Panc1 (cell line): ENCODE results near the gene GREB1. TPM values are rescaled to one million over a fixed set of nuclear protein-coding genes. Genes with fewer than 3 reads are reported as not detected.

Experiments used
- ATAC-seq: fragments of 200-7000 bp; cut with Tn5 transposase; 2 replicates; pipeline ENCODE4 v1.9.1; 2020; ENCODE audit warnings: mild to moderate bottlenecking, moderate library complexity
- BruUV-seq: library from RNA; stranded (reverse); fragments of 400-500 nt; replicated peaks from 2 replicates; lab custom pipeline; 2021; lab: Mats Ljungman, UMichigan
- CTCF ChIA-PET: fragments of 300-600 bp; sonication (Branson Sonifier 250); formaldehyde crosslinking; loops from one replicate; lab custom pipeline; 2022; ENCODE audit warnings: antibody characterized with exemption; lab: Charles Lee
- POLR2A ChIA-PET: fragments of 300-600 bp; sonication (Branson Sonifier 250); formaldehyde crosslinking; loops from one replicate; lab custom pipeline; 2022; ENCODE audit warnings: antibody characterized with exemption; lab: Charles Lee
- DNase-seq: peaks from one replicate; pipeline ENCODE4 v3.0.0-alpha.2; 2010; ENCODE audit warnings: low read depth, low spot score
- H3K27ac ChIP-seq: 2 replicates; pipeline ENCODE4 v1.5.1; 2011; ENCODE audit warnings: mild to moderate bottlenecking, low read length, inconsistent platforms
- H3K27me3 ChIP-seq: fragments of 200-500 bp; sonication (Bioruptor generic); 2 replicates; pipeline ENCODE4 v1.6.0; 2014; ENCODE audit warnings: low read length, inconsistent platforms; ENCODE audit not compliant: control insufficient read depth, insufficient read depth
- H3K36me3 ChIP-seq: fragments of 200-500 bp; sonication (Bioruptor generic); 2 replicates; pipeline ENCODE4 v1.5.1; 2014; ENCODE audit warnings: inconsistent platforms, mild to moderate bottlenecking, low read length, moderate library complexity; ENCODE audit not compliant: control insufficient read depth, insufficient read depth
- H3K4me1 ChIP-seq: 2 replicates; pipeline ENCODE4 v1.5.1; 2011; ENCODE audit warnings: inconsistent platforms, mild to moderate bottlenecking, low read length, moderate library complexity; ENCODE audit not compliant: control insufficient read depth, insufficient read depth
- H3K4me3 ChIP-seq, 2 experiments: 2 replicates each; pipeline ENCODE4 v1.5.1; 2011 to 2012; ENCODE audit warnings: low read depth in 2 of 2, low read length in 2 of 2, mild to moderate bottlenecking in 2 of 2, inconsistent platforms in 1 of 2, moderate library complexity in 1 of 2
- H3K9me3 ChIP-seq: fragments of 200-500 bp; sonication (Bioruptor generic); 2 replicates; pipeline ENCODE4 v1.5.1; 2014; ENCODE audit warnings: low read depth, mild to moderate bottlenecking, inconsistent platforms, low read length, moderate library complexity; ENCODE audit not compliant: control insufficient read depth, insufficient read depth
- CTCF ChIP-seq: fragments of 450-650 bp; IDR thresholded peaks from 2 replicates; pipeline ENCODE4 v1.5.1; 2017; ENCODE audit warnings: mild to moderate bottlenecking
- POLR2AphosphoS5 ChIP-seq: IDR thresholded peaks from 2 replicates; pipeline ENCODE4 v1.6.1; 2012; ENCODE audit warnings: mild to moderate bottlenecking, low read depth, low read length, moderate library complexity
- SIN3A ChIP-seq: IDR thresholded peaks from 2 replicates; pipeline ENCODE4 v1.6.1; 2012; ENCODE audit warnings: low read depth, mild to moderate bottlenecking, low read length, moderate library complexity, borderline replicate concordance; ENCODE audit not compliant: insufficient read depth
- TCF7L2 ChIP-seq: IDR thresholded peaks from 2 replicates; pipeline ENCODE4 v1.6.1; 2011; ENCODE audit warnings: mild to moderate bottlenecking, low read depth, low read length, inconsistent platforms
- in situ Hi-C: cut with HindIII; loops from 2 replicates; pipeline ENCODE4 v1.10.0; 2016; ENCODE audit warnings: low sequenced_read_pairs, low pct_unique_long_range_greater_than_20kb
- intact Hi-C: fragments of 100-400 bp; cut with micrococcal nuclease; formaldehyde crosslinking; loops from one replicate; pipeline ENCODE4 v1.10.0; 2022; ENCODE audit not compliant: unreplicated experiment
- total RNA-seq: library from RNA; stranded (reverse); gene quantifications from one replicate; pipeline ENCODE4 v1.2.1, GENCODE V29; 2021; ENCODE audit not compliant: unreplicated experiment
- TF ChIP-seq, protein P1 (sequence below), 2 experiments: IDR thresholded peaks; 2 replicates each; pipeline ENCODE4 v1.6.1; 2011 to 2012; ENCODE audit warnings: low read depth in 2 of 2, control low read depth in 1 of 2, low read length in 1 of 2, mild to moderate bottlenecking in 1 of 2, moderate library complexity in 1 of 2; ENCODE audit not compliant: insufficient read depth in 1 of 2

Gene GREB1
- total RNA-seq, 1 experiment from 2014 or later, result 0.90 TPM

- ChIA-PET CTCF (interaction anchor here (0.7 kb wide), 1 partner anchor 33 kb away, joined by 3 read pairs; no protein-coding TSS in a partner anchor), POLR2A (no interaction called here)
- H3K4me1 ChIP-seq, result peaks cover 4% of the 10 kb centered on the region
- intact Hi-C loops (loop anchor here (5.0 kb wide), 1 partner anchor 208 kb away; no protein-coding TSS in a partner anchor), in situ Hi-C loops (no loop called here)
- ATAC-seq (no peak), DNase-seq (no peak)
- TF ChIP-seq POLR2AphosphoS5, result no peak
- TF ChIP-seq CTCF, result no peak
- no peak for TF ChIP-seq SIN3A
- no peak for TF ChIP-seq TCF7L2
- TF ChIP-seq, protein P1, sequence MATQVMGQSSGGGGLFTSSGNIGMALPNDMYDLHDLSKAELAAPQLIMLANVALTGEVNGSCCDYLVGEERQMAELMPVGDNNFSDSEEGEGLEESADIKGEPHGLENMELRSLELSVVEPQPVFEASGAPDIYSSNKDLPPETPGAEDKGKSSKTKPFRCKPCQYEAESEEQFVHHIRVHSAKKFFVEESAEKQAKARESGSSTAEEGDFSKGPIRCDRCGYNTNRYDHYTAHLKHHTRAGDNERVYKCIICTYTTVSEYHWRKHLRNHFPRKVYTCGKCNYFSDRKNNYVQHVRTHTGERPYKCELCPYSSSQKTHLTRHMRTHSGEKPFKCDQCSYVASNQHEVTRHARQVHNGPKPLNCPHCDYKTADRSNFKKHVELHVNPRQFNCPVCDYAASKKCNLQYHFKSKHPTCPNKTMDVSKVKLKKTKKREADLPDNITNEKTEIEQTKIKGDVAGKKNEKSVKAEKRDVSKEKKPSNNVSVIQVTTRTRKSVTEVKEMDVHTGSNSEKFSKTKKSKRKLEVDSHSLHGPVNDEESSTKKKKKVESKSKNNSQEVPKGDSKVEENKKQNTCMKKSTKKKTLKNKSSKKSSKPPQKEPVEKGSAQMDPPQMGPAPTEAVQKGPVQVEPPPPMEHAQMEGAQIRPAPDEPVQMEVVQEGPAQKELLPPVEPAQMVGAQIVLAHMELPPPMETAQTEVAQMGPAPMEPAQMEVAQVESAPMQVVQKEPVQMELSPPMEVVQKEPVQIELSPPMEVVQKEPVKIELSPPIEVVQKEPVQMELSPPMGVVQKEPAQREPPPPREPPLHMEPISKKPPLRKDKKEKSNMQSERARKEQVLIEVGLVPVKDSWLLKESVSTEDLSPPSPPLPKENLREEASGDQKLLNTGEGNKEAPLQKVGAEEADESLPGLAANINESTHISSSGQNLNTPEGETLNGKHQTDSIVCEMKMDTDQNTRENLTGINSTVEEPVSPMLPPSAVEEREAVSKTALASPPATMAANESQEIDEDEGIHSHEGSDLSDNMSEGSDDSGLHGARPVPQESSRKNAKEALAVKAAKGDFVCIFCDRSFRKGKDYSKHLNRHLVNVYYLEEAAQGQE (IDR thresholded peaks at IDR 0.05; ENCODE audit: insufficient read depth in 1 of 2, low read depth in 2 of 2, low read length in 1 of 2), result no peak
- H3K4me3 ChIP-seq, result no peak overlapping the region
- no peaks in the 10 kb centered on the region for H3K27me3 ChIP-seq
- no peak overlapping the region for H3K27ac ChIP-seq
- no peaks in the 10 kb centered on the region for H3K9me3 ChIP-seq
- BruUV-seq, result no TSS peak
- no peaks in the 10 kb centered on the region for H3K36me3 ChIP-seq
Observed at GRCh38 chr2:11684894-11685460, 151.1 kb downstream of the GREB1 start.

GRCh38 chr2:11685906-11686470 lies 152.1 kb downstream of the GREB1 start:
- no peak for DNase-seq
- TF ChIP-seq, protein P1 (IDR thresholded peaks at IDR 0.05; ENCODE audit: insufficient read depth in 1 of 2, low read depth in 2 of 2, low read length in 1 of 2), result no peak
- TF ChIP-seq TCF7L2 (no peak), CTCF (no peak), SIN3A (no peak)
- Histone ChIP-seq H3K4me1 (peaks cover 4% of the 10 kb centered on the region), H3K4me3 (no peak overlapping the region), H3K9me3 (no peaks in the 10 kb centered on the region), H3K27ac (no peak overlapping the region), H3K36me3 (no peaks in the 10 kb centered on the region), H3K27me3 (no peaks in the 10 kb centered on the region)
- BruUV-seq, result no TSS peak
- in situ Hi-C loops, result no loop called here
- CTCF ChIA-PET, result no interaction called here
- intact Hi-C loops, result no loop called here
- ATAC-seq, result no peak
- POLR2A ChIA-PET, result no interaction called here
